Breast epithelium (tissue), 4 donors: ENCODE results near the gene RIBC1. TPM values are rescaled to one million over a fixed set of nuclear protein-coding genes. Genes with fewer than 3 reads are reported as not detected.

ENCODE experiments used
- DNase-seq, 2 donors: peaks; one replicate each; pipeline ENCODE4 v3.0.0-alpha.2; 2019; ENCODE audit warnings: low spot score in 2 of 2
- H3K27ac ChIP-seq, 2 donors: fragments of 200-600 bp; sonication (generic) in 1 of 2; one replicate each; pipeline ENCODE4 v1.5.1; 2016 to 2019; ENCODE audit warnings: mild to moderate bottlenecking in 1 of 2
- H3K27me3 ChIP-seq, 2 donors: fragments of 200-600 bp; sonication (generic) in 1 of 2; one replicate each; pipeline versions ENCODE4 v1.5.1 to v1.6.0; 2017 to 2019; ENCODE audit warnings: control low read depth in 1 of 2, mild to moderate bottlenecking in 1 of 2
- H3K36me3 ChIP-seq: fragments of 200-600 bp; one replicate; pipeline ENCODE4 v1.5.1; 2019
- H3K4me1 ChIP-seq, 2 donors: fragments of 200-600 bp; sonication (generic); one replicate each; pipeline ENCODE4 v1.5.1; 2016 to 2019; ENCODE audit warnings: control low read depth in 1 of 2
- H3K4me3 ChIP-seq, 3 donors: fragments of 200-600 bp; sonication (generic); 1 replicate in 2 of 3; 2 replicates in 1 of 3; pipeline ENCODE4 v1.5.1; 2016 to 2019; ENCODE audit warnings: mild to moderate bottlenecking in 3 of 3, moderate library complexity in 2 of 3
- H3K9me3 ChIP-seq, 2 donors: fragments of 200-600 bp; sonication (generic) in 1 of 2; one replicate each; pipeline ENCODE4 v1.5.1; 2016 to 2019; ENCODE audit warnings: control low read depth in 1 of 2
- POLR2A ChIP-seq: fragments of 450-650 bp; IDR thresholded peaks from one replicate; pipeline ENCODE4 v1.6.1; 2016; ENCODE audit warnings: antibody characterized with exemption, mild to moderate bottlenecking, moderate library complexity
- POLR2AphosphoS5 ChIP-seq, 3 donors: sonication (generic); formaldehyde crosslinking; IDR thresholded peaks; one replicate each; pipeline ENCODE4 v1.6.1; 2017; ENCODE audit warnings: antibody characterized with exemption in 3 of 3
- intact Hi-C: fragments of 100-400 bp; cut with DNase I; formaldehyde crosslinking; loops from one replicate; pipeline ENCODE4 v1.15.1; 2023; ENCODE audit warnings: low total_unique reads
- total RNA-seq, 3 donors: library from RNA; depleted of rRNA; stranded (reverse); fragments of >200 nt; gene quantifications; one replicate each; pipeline ENCODE4 v1.1.0, GENCODE V29; 2016
- TF ChIP-seq, protein P1 (sequence below), 3 donors: fragments of 450-650 bp; IDR thresholded peaks; one replicate each; pipeline ENCODE4 v1.5.1; 2016 to 2017; ENCODE audit warnings: antibody characterized with exemption in 3 of 3, mild to moderate bottlenecking in 3 of 3, moderate library complexity in 3 of 3

RIBC1 gene
- total RNA-seq, 3 donors from 2014 or later = 2.0 to 2.9 (median 2.1) TPM

DNA sequence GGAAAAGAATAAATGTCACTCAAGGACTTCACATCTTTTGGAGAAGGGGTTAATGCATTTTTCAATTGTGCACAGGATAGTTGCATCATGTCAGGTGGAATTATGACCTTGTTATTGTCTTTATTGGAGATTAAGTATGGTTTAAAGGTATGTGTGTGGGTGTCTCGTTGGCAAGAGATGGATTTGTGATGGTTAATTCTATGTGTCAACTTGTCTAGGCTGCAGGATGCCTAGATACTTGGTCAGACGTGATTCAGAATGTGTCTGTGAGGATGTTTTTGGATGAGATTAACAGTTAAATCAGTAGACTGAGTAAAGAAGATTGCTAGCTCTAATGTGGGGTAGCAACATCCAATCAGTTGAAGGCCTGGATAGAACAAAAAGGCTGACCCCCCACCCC, 53.7 kb downstream of the RIBC1 start:
- TF ChIP-seq POLR2AphosphoS5 (IDR thresholded peaks at IDR 0.05) = no peak
- Histone ChIP-seq H3K9me3 (no peaks in the 10 kb centered on the region), H3K27me3 (peaks cover 0 to 80% of the 10 kb centered on the region in 2 donors), H3K36me3 (no peaks in the 10 kb centered on the region), H3K27ac (no peak overlapping the region), H3K4me3 (no peak overlapping the region), H3K4me1 (no peaks in the 10 kb centered on the region)
- DNase-seq = no peak
- intact Hi-C loops = no loop called here

DNA sequence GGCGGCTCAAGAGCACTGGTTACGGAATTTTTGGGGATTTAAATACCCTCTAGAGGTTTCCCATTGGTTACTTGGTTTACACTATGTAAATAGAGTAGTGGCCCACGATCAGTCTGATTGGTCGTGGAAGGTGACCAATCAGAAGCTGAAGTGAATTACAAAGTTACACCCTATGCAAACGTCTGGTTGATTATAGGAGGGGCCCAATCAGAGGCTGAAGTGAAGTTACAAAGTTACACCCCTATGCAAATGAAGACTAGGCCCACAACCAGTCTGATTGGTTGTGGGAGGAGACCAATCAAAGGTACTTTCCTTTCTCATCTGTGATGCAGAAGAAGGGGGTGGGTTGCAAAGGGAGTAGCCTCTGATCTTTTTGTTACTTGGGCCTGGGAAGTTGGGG, 56.6 kb downstream of the RIBC1 start:
- Histone ChIP-seq H3K4me3 (no peak overlapping the region), H3K4me1 (no peaks in the 10 kb centered on the region), H3K36me3 (no peaks in the 10 kb centered on the region), H3K27ac (no peak overlapping the region), H3K9me3 (no peaks in the 10 kb centered on the region), H3K27me3 (peaks cover 0 to 67% of the 10 kb centered on the region in 2 donors)
- intact Hi-C loops = no loop called here
- TF ChIP-seq, protein P1, sequence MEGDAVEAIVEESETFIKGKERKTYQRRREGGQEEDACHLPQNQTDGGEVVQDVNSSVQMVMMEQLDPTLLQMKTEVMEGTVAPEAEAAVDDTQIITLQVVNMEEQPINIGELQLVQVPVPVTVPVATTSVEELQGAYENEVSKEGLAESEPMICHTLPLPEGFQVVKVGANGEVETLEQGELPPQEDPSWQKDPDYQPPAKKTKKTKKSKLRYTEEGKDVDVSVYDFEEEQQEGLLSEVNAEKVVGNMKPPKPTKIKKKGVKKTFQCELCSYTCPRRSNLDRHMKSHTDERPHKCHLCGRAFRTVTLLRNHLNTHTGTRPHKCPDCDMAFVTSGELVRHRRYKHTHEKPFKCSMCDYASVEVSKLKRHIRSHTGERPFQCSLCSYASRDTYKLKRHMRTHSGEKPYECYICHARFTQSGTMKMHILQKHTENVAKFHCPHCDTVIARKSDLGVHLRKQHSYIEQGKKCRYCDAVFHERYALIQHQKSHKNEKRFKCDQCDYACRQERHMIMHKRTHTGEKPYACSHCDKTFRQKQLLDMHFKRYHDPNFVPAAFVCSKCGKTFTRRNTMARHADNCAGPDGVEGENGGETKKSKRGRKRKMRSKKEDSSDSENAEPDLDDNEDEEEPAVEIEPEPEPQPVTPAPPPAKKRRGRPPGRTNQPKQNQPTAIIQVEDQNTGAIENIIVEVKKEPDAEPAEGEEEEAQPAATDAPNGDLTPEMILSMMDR (IDR thresholded peaks at IDR 0.05) = no peak
- TF ChIP-seq POLR2AphosphoS5 (IDR thresholded peaks at IDR 0.05) (no peak), POLR2A (no peak)
- no peak for DNase-seq

Other genes with a start within 250 kb of the RIBC1 start
- gene KDM5C, start 197.7 kb upstream of the RIBC1 start, total RNA-seq = 100 to 1,000 TPM in 2 of 3 donors, 10 to 100 TPM in 1; 63.5 to 136 (median 123) TPM
- gene IQSEC2, start 141.3 kb upstream of the RIBC1 start, total RNA-seq = 10 to 100 TPM; 16.7 to 18.7 (median 18.3) TPM
- 10 to 100 TPM; 25.3 to 38.3 (median 34.1) TPM for gene SMC1A, start 219 bp upstream of the RIBC1 start, total RNA-seq
- gene HSD17B10, start 11.5 kb downstream of the RIBC1 start, total RNA-seq = 10 to 100 TPM; 64.8 to 77.7 (median 68.8) TPM